Esophagus muscularis mucosa (tissue), 3 donors: Measurements from ENCODE around the gene ANKIB1.
"Not testable (repeated sequence)": the region's sequence is repeated elsewhere in the genome, so short reads cannot be mapped to it uniquely, and the experiment has no call there.

Experiments
- POLR2A ChIP-seq: fragments of 450-650 bp; IDR thresholded peaks from one replicate; pipeline ENCODE4 v1.6.1; 2017; ENCODE audit warnings: antibody characterized with exemption, moderate library complexity, mild to moderate bottlenecking, low read depth
- POLR2AphosphoS5 ChIP-seq, 2 donors: sonication (generic); formaldehyde crosslinking; IDR thresholded peaks; one replicate each; pipeline ENCODE4 v1.6.1; 2017; ENCODE audit warnings: antibody characterized with exemption in 2 of 2
- TF ChIP-seq, protein P1 (sequence below), 3 experiments: fragments of 200-600 bp in 2 of 3; fragments of 450-650 bp in 1 of 3; sonication (generic) in 2 of 3; IDR thresholded peaks; one replicate each; pipeline ENCODE4 v1.5.1; 2017 to 2019; ENCODE audit warnings: antibody characterized with exemption in 3 of 3, mild to moderate bottlenecking in 2 of 3, moderate library complexity in 1 of 3

DNA sequence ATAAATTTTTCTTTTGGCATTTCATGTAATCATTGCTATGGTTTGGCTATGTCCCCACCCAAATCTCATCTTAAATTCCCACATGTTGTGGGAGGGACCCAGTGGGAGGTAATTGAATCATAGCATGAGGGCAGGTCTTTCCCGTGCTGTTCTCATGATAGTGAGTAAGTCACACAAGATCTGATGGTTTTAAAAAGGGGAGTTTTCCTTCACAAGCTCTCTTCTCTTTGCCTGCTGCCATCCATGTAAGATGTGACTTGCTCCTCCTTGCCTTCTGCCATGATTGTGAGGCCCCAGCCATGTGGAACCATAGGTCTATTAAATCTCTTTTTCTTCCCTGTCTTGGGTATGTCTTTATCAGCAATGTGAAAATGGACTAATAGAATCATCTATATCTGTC is 9.0 kb downstream of the ANKIB1 start:
- not testable (repeated sequence) for TF ChIP-seq POLR2A; POLR2AphosphoS5 (IDR thresholded peaks at IDR 0.05)
- TF ChIP-seq, protein P1, sequence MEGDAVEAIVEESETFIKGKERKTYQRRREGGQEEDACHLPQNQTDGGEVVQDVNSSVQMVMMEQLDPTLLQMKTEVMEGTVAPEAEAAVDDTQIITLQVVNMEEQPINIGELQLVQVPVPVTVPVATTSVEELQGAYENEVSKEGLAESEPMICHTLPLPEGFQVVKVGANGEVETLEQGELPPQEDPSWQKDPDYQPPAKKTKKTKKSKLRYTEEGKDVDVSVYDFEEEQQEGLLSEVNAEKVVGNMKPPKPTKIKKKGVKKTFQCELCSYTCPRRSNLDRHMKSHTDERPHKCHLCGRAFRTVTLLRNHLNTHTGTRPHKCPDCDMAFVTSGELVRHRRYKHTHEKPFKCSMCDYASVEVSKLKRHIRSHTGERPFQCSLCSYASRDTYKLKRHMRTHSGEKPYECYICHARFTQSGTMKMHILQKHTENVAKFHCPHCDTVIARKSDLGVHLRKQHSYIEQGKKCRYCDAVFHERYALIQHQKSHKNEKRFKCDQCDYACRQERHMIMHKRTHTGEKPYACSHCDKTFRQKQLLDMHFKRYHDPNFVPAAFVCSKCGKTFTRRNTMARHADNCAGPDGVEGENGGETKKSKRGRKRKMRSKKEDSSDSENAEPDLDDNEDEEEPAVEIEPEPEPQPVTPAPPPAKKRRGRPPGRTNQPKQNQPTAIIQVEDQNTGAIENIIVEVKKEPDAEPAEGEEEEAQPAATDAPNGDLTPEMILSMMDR (IDR thresholded peaks at IDR 0.05) = not testable (repeated sequence)
